A549 (cell line): ENCODE data around the gene GSC2. TPM values are rescaled to one million over a fixed set of nuclear protein-coding genes. Genes with fewer than 3 reads are reported as not detected.
"Not testable (repeated sequence)": the region's sequence is repeated elsewhere in the genome, so short reads cannot be mapped to it uniquely, and the experiment has no call there.

Experiments
- ATAC-seq, 2 experiments: fragments of 200-7000 bp in 1 of 2; fragments of >200 bp in 1 of 2; cut with Nextera tagmentation in 1 of 2; cut with Tn5 transposase in 1 of 2; 3 replicates each; pipeline versions ENCODE4 v1.8.0 to v1.9.1; 2018 to 2020; ENCODE audit warnings: mild to moderate bottlenecking in 1 of 2, moderate library complexity in 1 of 2
- CTCF ChIA-PET: fragments of 300-600 bp; sonication (Branson Sonifier 250); formaldehyde crosslinking; extraction: SDS; loops from one replicate; lab custom pipeline; 2021; ENCODE audit warnings: antibody characterized with exemption, inconsistent platforms; lab: Yijun Ruan, JAX
- POLR2A ChIA-PET: fragments of 350-600 bp; formaldehyde crosslinking; extraction: SDS; loops from one replicate; lab custom pipeline; 2021; ENCODE audit warnings: antibody characterized with exemption, inconsistent platforms; lab: Yijun Ruan, JAX
- DNase-seq, 2 experiments: peaks; one replicate each; pipeline versions ENCODE4 v3.0.0 to v3.0.0-alpha.2; 2011 to 2016; ENCODE audit warnings: low read depth in 1 of 2, low spot score in 1 of 2
- FAIRE-seq: peaks from 2 replicates; lab custom pipeline; 2011; peaks lifted over from hg19 to GRCh38; lab: Jason Lieb, UNC
- H3K27ac ChIP-seq, 2 experiments: fragments of >200 bp; sonication (Bioruptor Twin); formaldehyde crosslinking; 3 replicates each; pipeline ENCODE4 v1.5.1; 2016 to 2017
- H3K4me1 ChIP-seq: fragments of >200 bp; sonication (Bioruptor Twin); formaldehyde crosslinking; 3 replicates; pipeline ENCODE4 v1.6.1; 2016
- H3K4me2 ChIP-seq: fragments of >200 bp; sonication (Bioruptor Twin); formaldehyde crosslinking; 3 replicates; pipeline ENCODE4 v1.6.1; 2016
- H3K4me3 ChIP-seq: fragments of >200 bp; sonication (Bioruptor Twin); formaldehyde crosslinking; 3 replicates; pipeline ENCODE4 v1.5.1; 2016
- H3K9me3 ChIP-seq: fragments of >200 bp; sonication (Bioruptor Twin); formaldehyde crosslinking; 3 replicates; pipeline ENCODE4 v1.6.1; 2016
- CBX8 ChIP-seq: fragments of 200-600 bp; sonication (generic); IDR thresholded peaks from 2 replicates; pipeline ENCODE4 v1.6.1; 2016
- CHD2 ChIP-seq: fragments of 150-350 bp; IDR thresholded peaks from 2 replicates; pipeline ENCODE4 v1.6.1; 2014; ENCODE audit warnings: low read length; ENCODE audit not compliant: partially characterized antibody
- E2F6 ChIP-seq: IDR thresholded peaks from 2 replicates; pipeline ENCODE4 v1.6.1; 2012; ENCODE audit warnings: low read depth, borderline replicate concordance
- FOSL2 ChIP-seq, 2 experiments: fragments of 450-650 bp in 1 of 2; fragments of >200 bp in 1 of 2; sonication (Bioruptor Twin) in 1 of 2; formaldehyde crosslinking; IDR thresholded peaks; 2 replicates each; pipeline versions ENCODE4 v1.5.0 to v1.6.1; 2016 to 2020; ENCODE audit warnings: mild to moderate bottlenecking in 1 of 2, moderate library complexity in 1 of 2
- GATA3 ChIP-seq: IDR thresholded peaks from 2 replicates; pipeline ENCODE4 v1.6.1; 2012; ENCODE audit warnings: borderline replicate concordance
- HDAC2 ChIP-seq: fragments of 200-600 bp; sonication (generic); IDR thresholded peaks from 2 replicates; pipeline ENCODE4 v1.6.1; 2016
- HEYL ChIP-seq: fragments of 250-450 bp; sonication (Bioruptor Pico); IDR thresholded peaks from 2 replicates; pipeline ENCODE4 v1.8.0; 2021; ENCODE audit warnings: mild to moderate bottlenecking, moderate library complexity
- JUNB ChIP-seq: fragments of >200 bp; sonication (Bioruptor Twin); formaldehyde crosslinking; IDR thresholded peaks from 2 replicates; pipeline ENCODE4 v1.6.1; 2016
- POLR2AphosphoS2 ChIP-seq: conservative IDR thresholded peaks from 2 replicates; pipeline ENCODE4 v1.6.1; 2012; ENCODE audit warnings: low read length, improper control_type of control experiment, inconsistent platforms
- RARB ChIP-seq: fragments of 250-450 bp; sonication (Bioruptor Pico); IDR thresholded peaks from 2 replicates; pipeline ENCODE4 v1.8.0; 2021; ENCODE audit warnings: mild to moderate bottlenecking, moderate library complexity
- TFCP2L1 ChIP-seq: fragments of 250-450 bp; sonication (Bioruptor Pico); IDR thresholded peaks from 2 replicates; pipeline ENCODE4 v1.5.0; 2021; ENCODE audit warnings: mild to moderate bottlenecking
- USF2 ChIP-seq: fragments of 450-650 bp; IDR thresholded peaks from 2 replicates; pipeline ENCODE4 v1.6.1; 2014; ENCODE audit warnings: antibody characterized with exemption
- WGBS: methylation state at CpG from one replicate; pipeline ENCODE4 v1.1.6; 2017; ENCODE audit errors: missing lambda C conversion rate; 5-methylcytosine and 5-hydroxymethylcytosine counted together
- polyA plus RNA-seq, 4 experiments: library from polyadenylated mRNA; depleted of rRNA in 3 of 4; stranded (reverse); fragments of >200 nt; fragmentation: RNase III in 1 of 4; extraction: RNeasy Plus Mini Kit Qiagen cat#74134 plus additional on column Dnase treatment in 1 of 4; gene quantifications; 2 replicates in 3 of 4; 3 replicates in 1 of 4; pipeline ENCODE4 v1.2.3, GENCODE V29; 2011 to 2017
- TF ChIP-seq, protein P1 (sequence below): fragments of >200 bp; sonication (Bioruptor Twin); formaldehyde crosslinking; IDR thresholded peaks from 3 replicates; pipeline ENCODE4 v1.5.1; 2016
- TF ChIP-seq, protein P2 (sequence below): fragments of 200-600 bp; sonication (generic); IDR thresholded peaks from 2 replicates; pipeline ENCODE4 v1.6.1; 2016; ENCODE audit warnings: antibody characterized with exemption, mild to moderate bottlenecking, moderate library complexity
- TF ChIP-seq, protein P3 (sequence below): fragments of 150-350 bp; IDR thresholded peaks from 2 replicates; pipeline ENCODE4 v1.6.1; 2014; ENCODE audit warnings: low read depth, mild to moderate bottlenecking, low read length

GSC2 gene
- polyA plus RNA-seq, 2 of the 4 experiments (the other 2 are of a cell fraction): not detected

DNA sequence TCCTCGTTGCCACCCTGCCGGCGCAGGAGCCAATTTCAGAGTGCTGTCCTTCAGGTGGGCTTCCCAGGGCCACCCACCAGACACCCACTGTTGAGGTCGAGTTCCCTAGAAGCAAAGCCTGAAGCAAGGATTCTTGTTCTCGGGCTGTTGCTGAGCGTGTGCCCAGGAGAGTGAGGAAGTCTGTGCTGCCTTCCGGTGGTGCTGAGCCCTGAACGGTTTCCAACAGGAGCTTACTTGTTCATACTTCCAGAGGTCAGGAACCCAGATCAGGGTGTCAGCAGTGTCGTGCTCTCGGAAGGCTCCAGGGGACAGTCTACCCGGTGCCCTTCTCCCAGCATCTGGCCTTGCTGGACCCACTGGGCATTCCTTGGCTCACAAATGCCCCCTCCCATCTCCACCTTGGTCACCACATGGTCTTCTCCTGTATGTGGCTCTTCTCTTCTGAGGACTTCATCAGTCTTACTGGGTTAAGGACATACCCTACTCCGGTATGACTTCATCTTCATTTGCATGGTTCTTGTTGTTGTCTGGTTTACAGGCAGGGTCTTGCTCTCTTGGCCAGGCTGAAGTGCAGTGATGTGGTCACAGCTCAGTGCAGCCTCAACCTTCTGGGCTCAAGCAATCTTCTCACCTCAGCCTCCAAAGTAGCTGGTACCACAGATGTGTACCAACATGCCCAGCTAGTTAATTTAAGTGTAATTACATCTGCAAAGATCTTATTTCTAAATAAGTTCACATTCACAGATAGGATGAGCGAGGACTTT is 17.2 kb upstream of the GSC2 start:
- no peak overlapping the region for H3K4me2 ChIP-seq
- ATAC-seq (no peak), FAIRE-seq (no peak), DNase-seq (no peak)
- no peak for TF ChIP-seq JUNB
- TF ChIP-seq, protein P1, sequence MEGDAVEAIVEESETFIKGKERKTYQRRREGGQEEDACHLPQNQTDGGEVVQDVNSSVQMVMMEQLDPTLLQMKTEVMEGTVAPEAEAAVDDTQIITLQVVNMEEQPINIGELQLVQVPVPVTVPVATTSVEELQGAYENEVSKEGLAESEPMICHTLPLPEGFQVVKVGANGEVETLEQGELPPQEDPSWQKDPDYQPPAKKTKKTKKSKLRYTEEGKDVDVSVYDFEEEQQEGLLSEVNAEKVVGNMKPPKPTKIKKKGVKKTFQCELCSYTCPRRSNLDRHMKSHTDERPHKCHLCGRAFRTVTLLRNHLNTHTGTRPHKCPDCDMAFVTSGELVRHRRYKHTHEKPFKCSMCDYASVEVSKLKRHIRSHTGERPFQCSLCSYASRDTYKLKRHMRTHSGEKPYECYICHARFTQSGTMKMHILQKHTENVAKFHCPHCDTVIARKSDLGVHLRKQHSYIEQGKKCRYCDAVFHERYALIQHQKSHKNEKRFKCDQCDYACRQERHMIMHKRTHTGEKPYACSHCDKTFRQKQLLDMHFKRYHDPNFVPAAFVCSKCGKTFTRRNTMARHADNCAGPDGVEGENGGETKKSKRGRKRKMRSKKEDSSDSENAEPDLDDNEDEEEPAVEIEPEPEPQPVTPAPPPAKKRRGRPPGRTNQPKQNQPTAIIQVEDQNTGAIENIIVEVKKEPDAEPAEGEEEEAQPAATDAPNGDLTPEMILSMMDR: no peak
- TF ChIP-seq USF2: no peak
- H3K4me3 ChIP-seq: no peak overlapping the region
- ChIA-PET CTCF (interaction anchor here (1.3 to 2.3 kb wide), 4 partner anchors 9 to 213 kb away, joined by 3 to 8 read pairs (median 4); partner anchors contain the start of genes ESS2 and SLC25A1), POLR2A (no interaction called here)
- H3K9me3 ChIP-seq: peaks cover 2% of the 10 kb centered on the region; the same call in 1 of the 3 replicates
- 27% methylated on average over 5 of the region's 13 CpGs for WGBS
- peaks cover 5% of the 10 kb centered on the region; the same call in 2 of the 3 replicates for H3K4me1 ChIP-seq
- H3K27ac ChIP-seq: no peak overlapping the region

- Histone ChIP-seq H3K4me3 (no peak overlapping the region), H3K4me1 (peaks cover 5% of the 10 kb centered on the region; the same call in 2 of the 3 replicates), H3K9me3 (peaks cover 2% of the 10 kb centered on the region; the same call in 1 of the 3 replicates)
- POLR2A ChIA-PET: no interaction called here
- CTCF ChIA-PET: interaction anchor here (1.3 to 2.3 kb wide), 3 partner anchors 9 to 212 kb away, joined by 3 to 8 read pairs (median 4); partner anchors contain the start of gene ESS2
- WGBS: 19% methylated on average over 6 of the region's 8 CpGs
- no peak for ATAC-seq
- no peak for FAIRE-seq
- no peak for TF ChIP-seq TFCP2L1 (CRISPR knock-in tag)
- TF ChIP-seq FOSL2 (IDR thresholded peaks at IDR 0.05): no peak
- TF ChIP-seq FOSL2 (CRISPR knock-in tag; IDR thresholded peaks at IDR 0.05): no peak
- TF ChIP-seq HDAC2: no peak
- TF ChIP-seq, protein P2, sequence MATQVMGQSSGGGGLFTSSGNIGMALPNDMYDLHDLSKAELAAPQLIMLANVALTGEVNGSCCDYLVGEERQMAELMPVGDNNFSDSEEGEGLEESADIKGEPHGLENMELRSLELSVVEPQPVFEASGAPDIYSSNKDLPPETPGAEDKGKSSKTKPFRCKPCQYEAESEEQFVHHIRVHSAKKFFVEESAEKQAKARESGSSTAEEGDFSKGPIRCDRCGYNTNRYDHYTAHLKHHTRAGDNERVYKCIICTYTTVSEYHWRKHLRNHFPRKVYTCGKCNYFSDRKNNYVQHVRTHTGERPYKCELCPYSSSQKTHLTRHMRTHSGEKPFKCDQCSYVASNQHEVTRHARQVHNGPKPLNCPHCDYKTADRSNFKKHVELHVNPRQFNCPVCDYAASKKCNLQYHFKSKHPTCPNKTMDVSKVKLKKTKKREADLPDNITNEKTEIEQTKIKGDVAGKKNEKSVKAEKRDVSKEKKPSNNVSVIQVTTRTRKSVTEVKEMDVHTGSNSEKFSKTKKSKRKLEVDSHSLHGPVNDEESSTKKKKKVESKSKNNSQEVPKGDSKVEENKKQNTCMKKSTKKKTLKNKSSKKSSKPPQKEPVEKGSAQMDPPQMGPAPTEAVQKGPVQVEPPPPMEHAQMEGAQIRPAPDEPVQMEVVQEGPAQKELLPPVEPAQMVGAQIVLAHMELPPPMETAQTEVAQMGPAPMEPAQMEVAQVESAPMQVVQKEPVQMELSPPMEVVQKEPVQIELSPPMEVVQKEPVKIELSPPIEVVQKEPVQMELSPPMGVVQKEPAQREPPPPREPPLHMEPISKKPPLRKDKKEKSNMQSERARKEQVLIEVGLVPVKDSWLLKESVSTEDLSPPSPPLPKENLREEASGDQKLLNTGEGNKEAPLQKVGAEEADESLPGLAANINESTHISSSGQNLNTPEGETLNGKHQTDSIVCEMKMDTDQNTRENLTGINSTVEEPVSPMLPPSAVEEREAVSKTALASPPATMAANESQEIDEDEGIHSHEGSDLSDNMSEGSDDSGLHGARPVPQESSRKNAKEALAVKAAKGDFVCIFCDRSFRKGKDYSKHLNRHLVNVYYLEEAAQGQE: no peak
- TF ChIP-seq CBX8: no peak
- TF ChIP-seq HEYL (CRISPR knock-in tag): no peak
- TF ChIP-seq CHD2: no peak
- TF ChIP-seq, all 56 proteins: peak for 0
- DNase-seq: no peak
- no peak overlapping the region for H3K27ac ChIP-seq
- H3K4me2 ChIP-seq: no peak overlapping the region
Measured at GRCh38 chr22:19166421-19166820, 16.3 kb upstream of the GSC2 start.

GRCh38 chr22:19164425-19164824 is 14.3 kb upstream of the GSC2 start:
- Histone ChIP-seq H3K9me3 (peaks cover 2% of the 10 kb centered on the region; the same call in 1 of the 3 replicates), H3K4me3 (no peak overlapping the region), H3K4me1 (no peaks in the 10 kb centered on the region), H3K4me2 (no peak overlapping the region), H3K27ac (no peak overlapping the region)
- WGBS: 63% methylated on average over 6 of the region's 6 CpGs
- ATAC-seq (no peak), DNase-seq (no peak), FAIRE-seq (no peak)
- CTCF ChIA-PET: no interaction called here
- no peak for TF ChIP-seq HEYL (CRISPR knock-in tag)
- TF ChIP-seq GATA3: no peak
- no peak for TF ChIP-seq E2F6
- TF ChIP-seq, protein P3, sequence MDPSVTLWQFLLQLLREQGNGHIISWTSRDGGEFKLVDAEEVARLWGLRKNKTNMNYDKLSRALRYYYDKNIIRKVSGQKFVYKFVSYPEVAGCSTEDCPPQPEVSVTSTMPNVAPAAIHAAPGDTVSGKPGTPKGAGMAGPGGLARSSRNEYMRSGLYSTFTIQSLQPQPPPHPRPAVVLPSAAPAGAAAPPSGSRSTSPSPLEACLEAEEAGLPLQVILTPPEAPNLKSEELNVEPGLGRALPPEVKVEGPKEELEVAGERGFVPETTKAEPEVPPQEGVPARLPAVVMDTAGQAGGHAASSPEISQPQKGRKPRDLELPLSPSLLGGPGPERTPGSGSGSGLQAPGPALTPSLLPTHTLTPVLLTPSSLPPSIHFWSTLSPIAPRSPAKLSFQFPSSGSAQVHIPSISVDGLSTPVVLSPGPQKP: no peak
- TF ChIP-seq POLR2AphosphoS2: no peak
- TF ChIP-seq RARB (CRISPR knock-in tag): no peak
- TF ChIP-seq, protein P2: no peak
- POLR2A ChIA-PET: no interaction called here

GRCh38 chr22:19158649-19159048 is 8.6 kb upstream of the GSC2 start:
- H3K9me3 ChIP-seq, H3K27ac ChIP-seq, H3K4me2 ChIP-seq, ATAC-seq, H3K4me1 ChIP-seq, DNase-seq, POLR2A ChIA-PET, FAIRE-seq, H3K4me3 ChIP-seq: not testable (repeated sequence)
- CTCF ChIA-PET: interaction anchor here (1.2 to 2.1 kb wide), 2 partner anchors 8 to 14 kb away, joined by 4 to 12 read pairs; partner anchors contain the start of gene ESS2
- WGBS: 80% methylated on average over 11 of the region's 11 CpGs
